Spleen (tissue), 7 donors: ENCODE results near the gene HIPK3.

ENCODE experiments used
- CTCF ChIP-seq, 11 experiments: fragments of 200-600 bp in 7 of 11; fragments of 450-650 bp in 4 of 11; sonication (generic) in 4 of 11; IDR thresholded peaks in 8 of 11; conservative IDR thresholded peaks in 3 of 11; 1 replicate in 7 of 11; 2 replicates in 4 of 11; pipeline versions ENCODE4 v1.4.0 to v1.8.0; 2016 to 2021; ENCODE audit warnings: antibody characterized with exemption in 11 of 11, inconsistent platforms in 4 of 11, mild to moderate bottlenecking in 1 of 11
- POLR2A ChIP-seq, 3 donors: fragments of 450-650 bp; IDR thresholded peaks; one replicate each; pipeline ENCODE4 v1.5.1; 2017; ENCODE audit warnings: antibody characterized with exemption in 3 of 3, mild to moderate bottlenecking in 1 of 3
- POLR2AphosphoS5 ChIP-seq, 3 donors: sonication (generic); formaldehyde crosslinking; IDR thresholded peaks; one replicate each; pipeline ENCODE4 v1.5.1; 2017; ENCODE audit warnings: antibody characterized with exemption in 3 of 3
- donor health status: DM: no; HTN: no; CAD: no; lungs with moderate emphysema.
- donor health status: DM: no; HTN: no; CAD: no.
- donor health status: DM: no; HTN: no; CAD: no.

GRCh38 chr11:33394431-33395109 is 137.4 kb downstream of the HIPK3 start:
- no peak for TF ChIP-seq CTCF (IDR thresholded peaks at IDR 0.05 in 8 of 11, conservative IDR thresholded peaks at IDR 0.05 in 3 of 11)
- TF ChIP-seq POLR2A (IDR thresholded peaks at IDR 0.05): no peak
- TF ChIP-seq POLR2AphosphoS5 (IDR thresholded peaks at IDR 0.05): no peak
